Erythroblast (primary cell): ENCODE results near the gene KCNMA1.

Source experiments
- GATA1 ChIP-seq: IDR thresholded peaks from 2 replicates; pipeline ENCODE4 v1.6.1; 2011; ENCODE audit warnings: low read depth, mild to moderate bottlenecking, control low read depth, low read length, moderate library complexity
- POLR2A ChIP-seq: IDR thresholded peaks from 2 replicates; pipeline ENCODE4 v1.6.1; 2011; ENCODE audit warnings: mild to moderate bottlenecking, low read length

GRCh38 chr10:77080361-77081027 is 557.1 kb downstream of the KCNMA1 start:
- TF ChIP-seq POLR2A, result no peak
- TF ChIP-seq GATA1, result no peak
